OCI-LY3 (cell line): ENCODE results near the gene GNB5.

Experiments
- H2AFZ ChIP-seq: fragments of 200-600, 300-600 bp; shearing (Covaris generic); 2 replicates; pipeline ENCODE4 v1.6.0; 2014; ENCODE audit warnings: antibody characterized with exemption, low read depth, low read length
- H3K27ac ChIP-seq: fragments of 200-600, 300-600 bp; sonication (generic); 2 replicates; pipeline ENCODE4 v1.5.1; 2014; ENCODE audit warnings: mild to moderate bottlenecking, low read length, moderate library complexity, mixed read lengths
- H3K27me3 ChIP-seq: fragments of 200-600, 300-600 bp; sonication (generic); 2 replicates; pipeline ENCODE4 v1.6.1; 2014; ENCODE audit warnings: low read depth, low read length, mixed read lengths
- H3K36me3 ChIP-seq: fragments of 200-600, 300-600 bp; sonication (generic); replicated peaks from 2 replicates; pipeline ENCODE3; 2014; ENCODE audit warnings: low read depth, low read length, mixed read lengths
- H3K4me1 ChIP-seq: fragments of 300-600, 200-600 bp; sonication (generic); 2 replicates; pipeline ENCODE4 v1.6.1; 2014; ENCODE audit warnings: low read length, mixed read lengths
- H3K4me2 ChIP-seq: fragments of 200-600, 300-600 bp; sonication (generic); 2 replicates; pipeline ENCODE4 v1.6.1; 2014; ENCODE audit warnings: low read length, mixed read lengths
- H3K4me3 ChIP-seq: fragments of 300-600, 200-600 bp; sonication (generic); 2 replicates; pipeline ENCODE4 v1.5.1; 2014; ENCODE audit warnings: antibody characterized with exemption, mild to moderate bottlenecking, low read length, moderate library complexity
- H3K79me2 ChIP-seq: fragments of 300-600, 200-600 bp; shearing (Covaris generic); 2 replicates; pipeline ENCODE4 v1.6.1; 2014; ENCODE audit warnings: mild to moderate bottlenecking, low read length, mixed read lengths
- H3K9ac ChIP-seq: fragments of 300-600, 200-600 bp; shearing (Covaris generic); 2 replicates; pipeline ENCODE4 v1.6.0; 2014; ENCODE audit warnings: mild to moderate bottlenecking, low read length, moderate library complexity
- H3K9me3 ChIP-seq: fragments of 200-600, 300-600 bp; shearing (Covaris generic); 2 replicates; pipeline ENCODE4 v1.6.1; 2014; ENCODE audit warnings: low read length, mixed read lengths; ENCODE audit not compliant: insufficient read depth
- H4K20me1 ChIP-seq: fragments of 200-600, 300-600 bp; sonication (generic); 2 replicates; pipeline ENCODE4 v1.6.1; 2016; ENCODE audit warnings: low read length, mixed read lengths; ENCODE audit not compliant: insufficient read depth
- EZH2phosphoT487 ChIP-seq: fragments of 200-600 bp; shearing (Covaris generic); IDR thresholded peaks from 2 replicates; pipeline ENCODE4 v1.6.1; 2018; ENCODE audit warnings: antibody characterized with exemption, mixed run types, low read depth
- TF ChIP-seq, protein P1 (sequence below): fragments of 200-600, 300-600 bp; sonication (generic); IDR thresholded peaks from 2 replicates; pipeline ENCODE4 v1.5.1; 2014; ENCODE audit warnings: antibody characterized with exemption, low read length, low read depth

GNB5 gene

DNA sequence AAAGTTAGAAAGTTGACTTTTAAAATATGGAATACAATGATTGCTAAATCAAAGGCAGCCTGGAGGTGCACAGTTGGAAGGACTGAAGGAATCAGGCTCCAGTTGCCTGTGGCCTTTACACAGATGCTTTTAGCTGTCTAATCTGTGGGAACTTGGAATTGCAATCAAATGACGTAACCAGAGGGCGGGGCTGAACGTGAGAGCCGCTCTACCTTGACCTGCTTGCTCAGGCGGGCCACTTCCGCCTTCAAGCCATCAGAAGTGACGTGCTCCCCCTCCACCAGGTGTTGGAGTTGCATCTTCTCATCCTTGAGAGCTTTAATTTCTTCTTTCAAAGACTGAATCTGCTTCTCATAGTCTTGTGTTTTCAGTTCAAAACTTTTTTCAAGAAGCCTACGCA lies 37.7 kb upstream of the GNB5 start:
- Histone ChIP-seq H3K4me1 (peaks cover 84% of the 10 kb centered on the region), H3K4me3 (no peak overlapping the region), H3K27me3 (no peaks in the 10 kb centered on the region), H3K27ac (peak overlapping the region; percentile 99), H4K20me1 (no peaks in the 10 kb centered on the region), H3K9me3 (no peaks in the 10 kb centered on the region), H3K9ac (peak overlapping the region; percentile 49; the same call in 1 of the 2 replicates), H3K4me2 (peak overlapping the region; percentile 25), H3K79me2 (no peaks in the 10 kb centered on the region), H3K36me3 (no peaks in the 10 kb centered on the region), H2AFZ (peak overlapping the region; percentile 17; the same call in 1 of the 2 replicates)
- TF ChIP-seq EZH2phosphoT487 = no peak
- TF ChIP-seq, protein P1, sequence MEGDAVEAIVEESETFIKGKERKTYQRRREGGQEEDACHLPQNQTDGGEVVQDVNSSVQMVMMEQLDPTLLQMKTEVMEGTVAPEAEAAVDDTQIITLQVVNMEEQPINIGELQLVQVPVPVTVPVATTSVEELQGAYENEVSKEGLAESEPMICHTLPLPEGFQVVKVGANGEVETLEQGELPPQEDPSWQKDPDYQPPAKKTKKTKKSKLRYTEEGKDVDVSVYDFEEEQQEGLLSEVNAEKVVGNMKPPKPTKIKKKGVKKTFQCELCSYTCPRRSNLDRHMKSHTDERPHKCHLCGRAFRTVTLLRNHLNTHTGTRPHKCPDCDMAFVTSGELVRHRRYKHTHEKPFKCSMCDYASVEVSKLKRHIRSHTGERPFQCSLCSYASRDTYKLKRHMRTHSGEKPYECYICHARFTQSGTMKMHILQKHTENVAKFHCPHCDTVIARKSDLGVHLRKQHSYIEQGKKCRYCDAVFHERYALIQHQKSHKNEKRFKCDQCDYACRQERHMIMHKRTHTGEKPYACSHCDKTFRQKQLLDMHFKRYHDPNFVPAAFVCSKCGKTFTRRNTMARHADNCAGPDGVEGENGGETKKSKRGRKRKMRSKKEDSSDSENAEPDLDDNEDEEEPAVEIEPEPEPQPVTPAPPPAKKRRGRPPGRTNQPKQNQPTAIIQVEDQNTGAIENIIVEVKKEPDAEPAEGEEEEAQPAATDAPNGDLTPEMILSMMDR = no peak

DNA sequence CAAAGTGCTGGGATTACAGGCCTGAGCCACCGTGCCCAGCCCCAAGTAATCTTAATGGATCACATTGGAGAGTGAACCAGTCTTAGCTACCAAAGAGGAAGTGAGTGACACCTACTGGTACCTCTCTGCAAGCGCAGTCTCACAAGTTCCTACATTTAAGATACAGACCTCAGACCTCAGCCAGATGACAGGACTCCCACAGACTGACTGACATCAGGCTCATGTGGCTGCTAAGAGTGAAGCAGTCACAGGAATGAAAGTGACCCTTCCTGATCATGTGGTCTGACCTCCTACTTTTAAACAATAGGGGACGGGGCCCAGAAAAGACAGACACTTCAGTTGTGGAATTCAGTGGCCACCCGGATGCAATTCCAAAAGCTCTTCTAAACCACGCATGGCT lies 36.3 kb upstream of the GNB5 start:
- TF ChIP-seq, protein P1 = peak; percentile 78
- no peak for TF ChIP-seq EZH2phosphoT487
- peak overlapping the region; percentile 47; the same call in 1 of the 2 replicates for H3K27ac ChIP-seq
- H3K36me3 ChIP-seq = no peaks in the 10 kb centered on the region
- no peaks in the 10 kb centered on the region for H4K20me1 ChIP-seq
- no peaks in the 10 kb centered on the region for H3K9me3 ChIP-seq
- no peak overlapping the region for H2AFZ ChIP-seq
- H3K4me2 ChIP-seq = no peak overlapping the region
- H3K4me3 ChIP-seq = no peak overlapping the region
- H3K79me2 ChIP-seq = no peaks in the 10 kb centered on the region
- no peaks in the 10 kb centered on the region for H3K27me3 ChIP-seq
- H3K4me1 ChIP-seq = peaks cover 84% of the 10 kb centered on the region
- H3K9ac ChIP-seq = 0 out of 2 replicates have a peak overlapping the region, but pooled peaks have one; percentile 28

DNA sequence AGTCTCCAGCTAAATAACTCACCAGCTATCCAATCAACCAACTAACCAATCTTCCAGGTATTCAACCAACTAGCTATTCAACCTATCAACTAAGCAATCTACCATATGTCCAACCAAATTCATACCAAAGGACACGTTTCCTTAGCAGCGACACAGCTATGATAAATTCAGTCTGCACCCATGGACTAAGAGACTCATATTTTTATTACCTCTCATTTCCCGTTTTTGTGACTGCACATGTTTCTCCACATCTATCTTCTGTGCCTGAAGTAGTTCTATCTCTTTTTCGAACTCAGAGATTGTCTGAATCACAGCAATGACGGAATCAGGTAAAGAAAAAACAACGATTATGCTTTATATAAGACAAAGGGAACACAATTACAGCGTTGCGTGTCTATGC lies 34.0 kb upstream of the GNB5 start:
- Histone ChIP-seq H3K4me2 (peak overlapping the region; percentile 43), H3K79me2 (no peaks in the 10 kb centered on the region), H3K36me3 (no peaks in the 10 kb centered on the region), H4K20me1 (no peaks in the 10 kb centered on the region), H3K9ac (peak overlapping the region; percentile 27; the same call in 1 of the 2 replicates), H3K9me3 (no peaks in the 10 kb centered on the region), H2AFZ (no peak overlapping the region), H3K4me3 (no peak overlapping the region), H3K4me1 (peaks cover 86% of the 10 kb centered on the region), H3K27ac (peak overlapping the region; percentile 46), H3K27me3 (no peaks in the 10 kb centered on the region)
- no peak for TF ChIP-seq EZH2phosphoT487
- TF ChIP-seq, protein P1 = no peak

DNA sequence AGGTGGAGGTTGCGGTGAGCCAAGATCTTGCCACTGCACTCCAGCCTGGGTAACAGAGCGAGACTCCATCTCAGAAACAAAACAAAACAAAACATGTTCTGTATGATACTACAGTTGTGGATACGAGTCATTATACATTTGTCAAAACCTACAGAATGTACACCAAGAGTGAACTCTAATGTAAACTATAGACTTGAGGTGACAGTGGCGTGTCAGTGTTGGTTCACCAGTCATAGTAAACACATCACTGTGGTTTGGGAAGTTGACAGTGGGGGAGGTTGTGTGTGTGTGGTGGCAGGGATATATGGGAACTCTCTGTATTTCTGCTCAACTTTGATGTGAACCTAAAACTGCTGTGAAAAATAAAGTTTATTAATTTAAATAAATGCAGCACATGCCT lies 33.0 kb upstream of the GNB5 start:
- H3K79me2 ChIP-seq = no peaks in the 10 kb centered on the region
- no peaks in the 10 kb centered on the region for H3K36me3 ChIP-seq
- no peak for TF ChIP-seq EZH2phosphoT487
- TF ChIP-seq, protein P1 = no peak
- H3K4me3 ChIP-seq = no peak overlapping the region
- H3K9me3 ChIP-seq = no peaks in the 10 kb centered on the region
- no peak overlapping the region for H2AFZ ChIP-seq
- H4K20me1 ChIP-seq = no peaks in the 10 kb centered on the region
- H3K27me3 ChIP-seq = no peaks in the 10 kb centered on the region
- no peak overlapping the region for H3K4me2 ChIP-seq
- peaks cover 78% of the 10 kb centered on the region for H3K4me1 ChIP-seq
- no peak overlapping the region for H3K9ac ChIP-seq
- no peak overlapping the region for H3K27ac ChIP-seq
